SH-SY5Y (cell line): ENCODE measurements around the gene FGF4.

Source experiments
- GATA2 ChIP-seq: IDR thresholded peaks from 2 replicates; pipeline ENCODE4 v1.6.1; 2011; ENCODE audit warnings: mild to moderate bottlenecking, low read depth, low read length
- GATA3 ChIP-seq: IDR thresholded peaks from 2 replicates; pipeline ENCODE4 v1.6.1; 2011; ENCODE audit warnings: low read depth, mild to moderate bottlenecking, low read length, moderate library complexity

DNA sequence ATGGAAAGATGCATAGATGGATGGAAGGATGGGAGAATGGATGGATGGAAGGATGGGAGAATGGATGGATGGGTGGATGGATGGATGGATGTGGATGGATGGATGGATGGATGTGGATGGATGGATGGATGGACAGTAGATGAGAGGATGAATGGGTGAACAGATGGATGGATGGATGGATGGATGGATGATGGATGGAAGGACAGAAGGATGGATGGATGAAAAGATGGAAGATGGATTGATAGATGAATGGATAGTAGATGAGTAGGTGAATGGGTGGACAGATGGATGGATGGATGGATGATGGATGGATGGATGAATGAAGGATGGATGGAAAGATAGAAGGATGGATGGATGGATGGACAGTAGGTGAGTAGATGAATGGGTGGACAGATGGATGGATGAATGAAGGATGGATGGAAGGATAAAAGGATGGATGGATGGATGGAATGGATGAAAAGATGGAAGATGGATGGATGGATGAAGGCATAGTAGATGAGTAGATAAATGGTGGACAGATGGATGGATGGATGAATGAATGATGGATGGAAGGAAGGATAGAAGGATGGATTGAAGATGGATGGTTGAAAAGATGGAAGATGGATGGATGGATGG, 28.6 kb upstream of the FGF4 start:
- TF ChIP-seq GATA2 (no peak), GATA3 (no peak)
